Neural cell (in vitro differentiated cells): ENCODE results near the gene ARAP2. TPM values are rescaled to one million over a fixed set of nuclear protein-coding genes. Genes with fewer than 3 reads are reported as not detected.

Source experiments
- H2AFZ ChIP-seq: fragments of 200-600, 300-800 bp; sonication (generic), shearing (Covaris generic); 2 replicates; pipeline ENCODE4 v1.6.0; 2014; ENCODE audit warnings: low read depth, mild to moderate bottlenecking, antibody characterized with exemption, low read length, moderate library complexity
- H3F3A ChIP-seq: fragments of 200-600 bp; shearing (Covaris generic); 2 replicates; pipeline ENCODE4 v1.6.1; 2016; ENCODE audit warnings: mild to moderate bottlenecking, moderate library complexity, mixed read lengths, antibody characterized with exemption, low read length; ENCODE audit not compliant: insufficient read depth, poor library complexity, severe bottlenecking
- H3K27ac ChIP-seq: fragments of 200-600, 300-800 bp; sonication (generic), shearing (Covaris generic); 2 replicates; pipeline ENCODE4 v1.5.1; 2014; ENCODE audit warnings: mild to moderate bottlenecking, low read length, moderate library complexity
- H3K27me3 ChIP-seq: fragments of 300-800, 200-600 bp; sonication (generic), shearing (Covaris generic); 2 replicates; pipeline ENCODE4 v1.6.0; 2014; ENCODE audit warnings: mild to moderate bottlenecking, low read depth, low read length, moderate library complexity; ENCODE audit not compliant: insufficient read depth
- H3K36me3 ChIP-seq: fragments of 300-800, 200-600 bp; sonication (generic), shearing (Covaris generic); 2 replicates; pipeline ENCODE4 v1.5.1; 2014; ENCODE audit warnings: mild to moderate bottlenecking, antibody characterized with exemption, low read length, moderate library complexity; ENCODE audit not compliant: insufficient read depth
- H3K4me2 ChIP-seq: fragments of 300-800, 200-600 bp; sonication (generic), shearing (Covaris generic); 2 replicates; pipeline ENCODE4 v1.6.0; 2014; ENCODE audit warnings: mild to moderate bottlenecking, low read length
- H3K4me3 ChIP-seq: fragments of 300-800, 200-600 bp; sonication (generic), shearing (Covaris generic); 2 replicates; pipeline ENCODE4 v1.5.1; 2014; ENCODE audit warnings: mild to moderate bottlenecking, low read length, moderate library complexity
- H3K79me2 ChIP-seq: fragments of 200-600 bp; shearing (Covaris generic); replicated peaks from 2 replicates; pipeline ENCODE4 v1.6.0; 2014; ENCODE audit warnings: mild to moderate bottlenecking, low read length, moderate library complexity; ENCODE audit not compliant: insufficient read depth
- H3K9ac ChIP-seq: fragments of 300-800, 200-600 bp; sonication (generic), shearing (Covaris generic); 2 replicates; pipeline ENCODE4 v1.6.1; 2016; ENCODE audit warnings: mild to moderate bottlenecking, low read length, mixed read lengths
- H3K9me2 ChIP-seq: fragments of 200-600 bp; shearing (Covaris generic); 2 replicates; pipeline ENCODE4 v1.6.1; 2016; ENCODE audit warnings: mild to moderate bottlenecking, low read length, mixed read lengths; ENCODE audit not compliant: insufficient read depth
- H3K9me3 ChIP-seq: fragments of 200-600, 300-800 bp; sonication (generic), shearing (Covaris generic); 2 replicates; pipeline ENCODE4 v1.6.1; 2016; ENCODE audit warnings: mild to moderate bottlenecking, mixed run types, low read length, moderate library complexity, mixed read lengths
- H4K20me1 ChIP-seq: fragments of 200-600 bp; shearing (Covaris generic); 2 replicates; pipeline ENCODE4 v1.6.1; 2016; ENCODE audit warnings: mild to moderate bottlenecking, mixed run types; ENCODE audit not compliant: insufficient read depth
- CTCF ChIP-seq: fragments of 450-650 bp; IDR thresholded peaks from 2 replicates; pipeline ENCODE4 v1.5.1; 2014; ENCODE audit warnings: antibody characterized with exemption, mild to moderate bottlenecking, moderate library complexity; ENCODE audit not compliant: poor library complexity, severe bottlenecking
- EP300 ChIP-seq: fragments of 450-650 bp; conservative IDR thresholded peaks from 2 replicates; pipeline ENCODE4 v1.6.1; 2014; ENCODE audit warnings: antibody characterized with exemption, mild to moderate bottlenecking, moderate library complexity; ENCODE audit not compliant: poor library complexity, severe bottlenecking
- EZH2 ChIP-seq: fragments of 200-600, 300-800 bp; shearing (Covaris generic), sonication (generic); IDR thresholded peaks from 2 replicates; pipeline ENCODE4 v1.6.1; 2014; ENCODE audit warnings: antibody characterized with exemption, low read length, borderline replicate concordance, mild to moderate bottlenecking; ENCODE audit not compliant: insufficient read depth, poor library complexity, severe bottlenecking
- MXI1 ChIP-seq: fragments of 450-650 bp; conservative IDR thresholded peaks from 2 replicates; pipeline ENCODE4 v1.6.1; 2014; ENCODE audit warnings: antibody characterized with exemption, mild to moderate bottlenecking; ENCODE audit not compliant: poor library complexity, severe bottlenecking
- POLR2AphosphoS5 ChIP-seq: IDR thresholded peaks from 2 replicates; pipeline ENCODE4 v1.6.1; 2012
- RAD21 ChIP-seq: fragments of 450-650 bp; conservative IDR thresholded peaks from 2 replicates; pipeline ENCODE4 v1.6.1; 2014; ENCODE audit warnings: antibody characterized with exemption, mild to moderate bottlenecking, moderate library complexity
- REST ChIP-seq: IDR thresholded peaks from 2 replicates; pipeline ENCODE4 v1.6.1; 2012; ENCODE audit warnings: borderline replicate concordance
- SMC3 ChIP-seq: fragments of 450-650 bp; conservative IDR thresholded peaks from 2 replicates; pipeline ENCODE4 v1.6.1; 2014; ENCODE audit warnings: antibody characterized with exemption, mild to moderate bottlenecking, moderate library complexity; ENCODE audit not compliant: poor library complexity
- TAF1 ChIP-seq: IDR thresholded peaks from 2 replicates; pipeline ENCODE4 v1.6.1; 2012; ENCODE audit warnings: low read depth
- polyA plus RNA-seq: library from polyadenylated mRNA; depleted of rRNA; stranded (reverse); fragments of >200 nt; gene quantifications from 2 replicates; pipeline ENCODE4 v1.2.3, GENCODE V29; 2014

Gene ARAP2
- polyA plus RNA-seq, 1 donor from 2014 or later = 2.1 TPM

GRCh38 chr4:36043241-36043640 lies 201.1 kb downstream of the ARAP2 start:
- no peaks in the 10 kb centered on the region for H3K79me2 ChIP-seq
- H3K9me2 ChIP-seq = no peaks in the 10 kb centered on the region
- no peaks in the 10 kb centered on the region for H4K20me1 ChIP-seq
- H3K9ac ChIP-seq = no peak overlapping the region
- no peak overlapping the region for H3K27ac ChIP-seq
- no peaks in the 10 kb centered on the region for H3K9me3 ChIP-seq
- H2AFZ ChIP-seq = no peak overlapping the region
- H3K4me3 ChIP-seq = no peak overlapping the region
- no peaks in the 10 kb centered on the region for H3F3A ChIP-seq
- H3K27me3 ChIP-seq = no peaks in the 10 kb centered on the region
- TF ChIP-seq EZH2 = no peak
- TF ChIP-seq EP300 = no peak
- no peak for TF ChIP-seq CTCF
- TF ChIP-seq POLR2AphosphoS5 = no peak
- no peak for TF ChIP-seq SMC3
- TF ChIP-seq REST = no peak
- no peak for TF ChIP-seq MXI1
- no peak for TF ChIP-seq TAF1
- no peak for TF ChIP-seq RAD21
- no peaks in the 10 kb centered on the region for H3K36me3 ChIP-seq
- no peak overlapping the region for H3K4me2 ChIP-seq

- H3K9me2 ChIP-seq = no peaks in the 10 kb centered on the region
- no peaks in the 10 kb centered on the region for H3K27me3 ChIP-seq
- H3K9me3 ChIP-seq = no peaks in the 10 kb centered on the region
- H3K79me2 ChIP-seq = no peaks in the 10 kb centered on the region
- H3K4me2 ChIP-seq = no peak overlapping the region
- no peaks in the 10 kb centered on the region for H3K36me3 ChIP-seq
- no peak overlapping the region for H2AFZ ChIP-seq
- TF ChIP-seq EZH2 = no peak
- no peak for TF ChIP-seq POLR2AphosphoS5
- TF ChIP-seq EP300 = no peak
- TF ChIP-seq RAD21 = no peak
- TF ChIP-seq REST = no peak
- TF ChIP-seq TAF1 = no peak
- TF ChIP-seq MXI1 = no peak
- TF ChIP-seq CTCF = no peak
- no peak for TF ChIP-seq SMC3
- H3K4me3 ChIP-seq = no peak overlapping the region
- no peaks in the 10 kb centered on the region for H4K20me1 ChIP-seq
- no peak overlapping the region for H3K9ac ChIP-seq
- no peaks in the 10 kb centered on the region for H3F3A ChIP-seq
- H3K27ac ChIP-seq = no peak overlapping the region
Observed at GRCh38 chr4:36042122-36042970, 202.0 kb downstream of the ARAP2 start.
